NCI-H510A treated with DMSO at 0.1 percent for 48 hours (cell line): ENCODE results near the gene SACS.
"Not testable (repeated sequence)": the region's sequence is repeated elsewhere in the genome, so short reads cannot be mapped to it uniquely, and the experiment has no call there.

ENCODE experiments used
- DNase-seq: peaks from one replicate; lab custom pipeline; 2025; lab: John Stamatoyannopoulos, UW

SACS gene

DNA sequence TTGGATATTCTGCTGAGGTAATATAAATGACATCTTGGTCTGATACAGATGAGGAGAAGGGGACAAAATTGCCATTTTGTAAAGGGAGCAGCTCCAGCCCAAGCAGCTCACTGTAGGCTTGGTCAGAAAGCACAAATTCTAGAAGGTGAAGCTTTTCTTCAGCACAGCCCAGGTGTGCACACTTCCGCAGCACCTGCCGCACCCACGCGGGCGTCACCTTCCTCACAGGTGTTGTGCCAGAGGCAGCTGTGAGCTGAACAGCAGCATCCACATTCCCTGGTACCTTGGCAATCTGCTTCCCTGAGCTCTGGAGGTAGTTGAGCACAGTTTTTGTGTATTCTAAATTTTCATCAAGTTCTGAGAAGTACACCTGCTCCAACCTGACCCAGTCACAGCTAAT is 79.0 kb downstream of the SACS start:
- peak; percentile 40 for DNase-seq

DNA sequence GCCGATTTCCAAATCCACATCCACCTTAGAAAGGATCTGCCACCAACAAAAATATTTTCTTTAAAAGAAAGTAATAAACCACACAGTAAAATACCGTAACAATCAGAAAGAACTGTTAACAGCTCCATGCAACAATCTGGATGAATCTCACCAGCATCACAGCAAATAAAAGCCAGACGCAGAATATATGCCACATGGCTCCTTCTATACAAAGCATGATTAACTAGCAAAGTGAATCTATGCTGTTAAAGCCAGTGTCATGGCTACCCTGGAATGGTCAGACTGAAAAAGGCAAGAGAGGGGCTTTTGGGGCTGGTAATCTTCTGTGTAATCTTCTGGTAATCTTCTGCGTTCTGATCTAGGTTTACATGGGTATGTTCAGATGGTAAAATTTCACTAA is 81.3 kb downstream of the SACS start:
- DNase-seq, result no peak

DNA sequence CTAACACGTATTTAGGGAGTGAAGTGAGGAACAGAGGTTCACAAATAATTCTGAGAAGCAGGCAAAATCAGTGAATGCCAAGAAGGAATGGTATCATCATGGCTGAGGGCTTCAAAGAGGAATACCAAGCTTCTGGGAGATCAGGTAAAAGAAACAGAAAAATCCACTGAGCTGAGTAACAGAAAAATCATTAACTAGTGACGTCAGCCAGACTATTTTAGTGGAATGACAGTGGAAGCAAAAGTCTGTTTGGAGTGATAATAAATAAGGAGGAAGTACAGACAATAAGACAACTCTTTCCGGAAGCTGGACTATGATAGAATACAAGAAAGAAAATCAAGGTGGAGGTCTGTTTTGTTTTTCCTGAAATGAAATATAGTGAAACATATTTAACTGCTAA is 83.5 kb downstream of the SACS start:
- no peak for DNase-seq

DNA sequence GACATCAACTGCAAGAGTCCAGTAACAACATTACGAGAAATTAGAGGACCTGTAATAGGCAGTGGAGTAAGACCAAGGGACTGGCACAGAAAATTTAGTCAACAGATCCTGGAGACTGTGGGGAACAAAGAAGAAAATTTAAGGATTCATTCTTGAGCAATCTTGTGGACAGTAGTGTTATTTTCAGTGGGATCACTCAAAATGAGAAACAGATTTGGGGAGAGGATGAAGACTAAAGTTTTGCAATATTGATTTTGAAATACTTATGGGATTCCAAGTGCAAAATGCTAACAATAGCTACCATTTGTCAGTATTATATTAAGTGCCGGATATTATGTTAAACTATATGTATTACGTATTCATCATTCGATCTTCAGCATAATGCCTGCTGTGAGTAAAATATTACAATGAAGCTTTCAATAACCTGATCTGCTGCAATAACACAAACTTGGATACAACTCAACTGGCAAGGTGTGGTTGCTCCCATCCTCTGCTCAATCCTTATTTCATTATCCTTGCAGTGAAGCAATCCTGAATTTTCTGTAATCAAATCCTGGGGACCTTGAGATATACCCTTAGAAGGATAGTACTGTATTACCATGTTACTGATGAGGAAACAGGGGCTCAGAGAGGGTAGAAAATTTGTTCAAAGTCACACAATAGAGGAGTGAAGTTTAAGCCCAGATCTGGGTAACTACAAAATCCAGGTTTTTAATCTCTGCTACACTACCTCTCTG is 84.2 kb downstream of the SACS start:
- DNase-seq, result no peak

- DNase-seq, result peak; percentile 15
Observed at GRCh38 chr13:23348262-23349127, 85.0 kb downstream of the SACS start.

DNA sequence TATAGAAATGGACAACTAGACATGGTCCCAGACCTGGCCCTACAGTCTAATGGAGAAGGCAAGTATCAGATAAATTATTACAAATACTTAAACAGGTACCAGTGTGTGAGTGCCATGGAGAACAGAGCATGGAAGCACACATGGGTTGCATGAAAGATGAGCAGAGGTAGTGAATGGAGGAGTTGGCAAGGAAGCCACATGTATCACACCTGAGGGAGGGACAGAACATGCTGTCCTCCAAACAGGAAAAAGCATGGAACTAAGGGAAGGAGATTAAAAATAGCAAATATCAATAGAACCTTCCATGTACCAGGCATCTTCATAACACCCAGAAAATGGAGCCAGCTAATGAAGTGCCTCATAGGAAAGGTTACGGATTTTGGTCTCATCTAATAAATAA is 85.9 kb downstream of the SACS start:
- no peak for DNase-seq

DNA sequence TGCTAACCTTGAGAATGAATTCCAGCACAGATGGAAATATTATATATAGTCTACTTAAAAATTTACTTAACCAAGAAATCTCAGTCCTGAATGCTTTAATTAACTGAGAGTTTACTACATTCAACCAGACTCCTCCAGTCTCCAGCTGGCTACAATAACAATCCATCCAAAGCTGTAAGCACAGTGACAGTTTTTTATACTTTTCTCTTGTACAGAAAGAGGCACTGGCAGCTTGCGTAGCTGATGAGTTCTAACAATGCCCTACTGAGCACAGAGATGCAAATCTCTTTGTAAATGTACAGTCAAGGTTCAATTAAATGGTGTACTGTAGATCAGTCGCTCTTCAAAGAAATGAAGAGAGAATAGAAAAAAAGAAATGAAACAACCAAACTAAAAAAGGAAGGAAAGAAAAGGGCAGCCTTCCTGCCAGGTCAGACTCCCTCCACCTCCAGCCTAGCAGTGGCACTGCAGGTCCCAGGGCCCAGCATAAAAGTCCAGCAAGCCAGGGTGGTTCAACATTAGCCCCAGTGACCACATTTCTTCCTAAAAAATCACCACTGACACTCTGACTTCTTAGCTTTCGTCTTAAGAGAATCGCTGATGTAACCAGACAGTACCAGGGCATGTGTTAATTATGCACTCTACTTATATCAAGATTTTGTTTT is 88.4 kb downstream of the SACS start:
- DNase-seq, result no peak

DNA sequence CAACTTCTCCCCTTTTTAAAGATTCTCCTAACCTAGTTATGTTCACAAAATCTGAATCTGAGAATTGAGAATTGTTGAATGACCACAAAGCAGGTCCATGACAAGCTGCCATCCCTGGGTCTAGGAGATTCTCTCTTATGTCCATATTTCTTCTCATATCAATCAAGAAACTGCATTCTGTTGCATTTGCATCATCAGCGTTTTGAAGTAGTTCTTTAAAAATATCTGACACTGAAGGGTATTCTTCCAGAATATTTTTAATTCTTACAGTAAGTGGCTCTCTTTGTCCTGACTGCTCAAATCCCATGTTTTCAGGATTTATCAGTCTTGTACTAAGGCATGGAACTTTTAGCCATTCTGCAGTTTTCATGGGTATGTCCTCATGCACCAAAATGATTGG is 94.3 kb downstream of the SACS start:
- no peak for DNase-seq

- DNase-seq, result no peak
Observed at GRCh38 chr13:23330356-23330755, 103.1 kb downstream of the SACS start.

GRCh38 chr13:23325191-23325590 is 108.3 kb downstream of the SACS start:
- DNase-seq, result peak; percentile 31

DNA sequence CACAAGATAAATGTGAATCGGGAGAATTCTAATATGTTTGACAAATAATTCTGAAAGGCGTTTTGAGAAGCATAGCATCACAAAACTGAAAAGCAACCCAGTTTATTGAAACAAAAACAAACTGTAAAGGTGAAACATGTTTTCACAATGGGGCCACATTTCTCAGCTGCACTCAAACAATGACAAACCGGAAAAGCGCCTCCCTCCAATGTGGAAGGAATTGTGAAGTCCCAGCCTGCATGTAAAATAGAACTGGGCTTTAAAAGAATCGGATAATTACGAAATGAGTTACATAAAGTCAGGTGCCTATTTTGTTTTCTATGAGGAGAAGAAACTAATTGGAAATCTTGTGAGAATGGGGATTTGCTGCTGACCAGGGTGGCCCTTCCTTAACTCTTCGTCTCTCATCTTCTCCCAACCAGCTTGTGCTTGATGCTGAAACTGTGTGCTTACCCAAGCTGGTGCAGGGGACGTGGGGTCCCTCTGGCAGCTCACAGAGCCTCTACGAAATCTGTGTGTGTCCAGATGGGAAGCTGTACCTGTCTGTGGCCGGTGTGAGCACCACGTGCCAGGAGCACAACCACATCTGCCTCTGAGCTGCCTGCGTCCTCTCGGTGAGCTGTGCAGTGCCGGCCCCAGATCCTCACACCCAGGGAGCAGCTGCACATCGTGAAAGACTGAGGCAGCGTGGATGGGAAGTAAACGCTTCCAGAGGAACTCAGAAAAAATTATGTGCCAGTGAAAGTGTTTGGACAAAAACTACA is 109.4 kb downstream of the SACS start:
- DNase-seq, result peak; percentile 14

DNA sequence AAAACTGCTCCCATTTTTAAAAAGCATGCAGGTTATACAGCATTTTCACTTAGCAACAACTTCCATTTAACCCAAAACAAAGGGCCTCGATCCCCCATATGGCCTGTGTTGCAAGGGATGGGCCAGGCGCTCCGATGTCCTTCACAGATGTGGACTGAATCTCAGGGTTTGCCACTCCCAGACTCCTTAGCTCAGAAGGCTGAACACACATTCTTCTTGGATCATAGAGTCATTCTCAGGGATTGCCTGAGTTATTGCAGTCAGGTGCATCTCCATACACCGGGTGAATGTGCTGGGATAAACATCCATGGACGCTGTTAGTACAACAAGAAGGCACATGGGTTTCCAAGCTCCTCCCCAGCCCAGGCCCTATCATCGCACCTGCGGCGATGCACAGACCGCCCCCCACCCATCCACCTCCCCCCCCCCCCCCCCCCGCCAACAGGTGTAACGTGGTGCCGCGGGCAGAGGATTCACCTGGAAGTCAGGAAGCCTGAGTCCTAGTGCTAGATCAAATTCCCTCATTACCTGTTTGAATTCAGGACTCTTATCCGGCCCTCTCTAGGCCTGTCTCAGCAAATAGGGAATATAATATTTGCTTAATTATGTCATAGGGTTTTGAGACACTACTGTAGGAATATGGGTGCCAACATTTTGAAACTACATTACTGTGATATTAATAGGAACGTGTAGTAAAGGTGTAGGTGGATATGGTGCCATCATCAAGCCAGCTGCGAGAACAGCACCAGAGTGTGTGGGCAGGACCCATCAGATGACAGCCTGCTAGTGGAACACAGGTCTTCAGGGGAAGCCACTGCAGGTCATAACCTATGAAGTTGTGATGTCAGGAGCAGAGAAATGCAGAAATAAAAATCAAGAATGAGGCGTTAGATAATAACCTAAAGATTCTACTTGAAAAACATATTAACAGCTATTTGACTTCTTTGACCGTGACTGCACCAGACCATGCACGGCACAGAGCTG is 110.9 kb downstream of the SACS start:
- peak; percentile 63 for DNase-seq

- DNase-seq, result no peak
Observed at GRCh38 chr13:23321535-23322241, 111.8 kb downstream of the SACS start.

DNA sequence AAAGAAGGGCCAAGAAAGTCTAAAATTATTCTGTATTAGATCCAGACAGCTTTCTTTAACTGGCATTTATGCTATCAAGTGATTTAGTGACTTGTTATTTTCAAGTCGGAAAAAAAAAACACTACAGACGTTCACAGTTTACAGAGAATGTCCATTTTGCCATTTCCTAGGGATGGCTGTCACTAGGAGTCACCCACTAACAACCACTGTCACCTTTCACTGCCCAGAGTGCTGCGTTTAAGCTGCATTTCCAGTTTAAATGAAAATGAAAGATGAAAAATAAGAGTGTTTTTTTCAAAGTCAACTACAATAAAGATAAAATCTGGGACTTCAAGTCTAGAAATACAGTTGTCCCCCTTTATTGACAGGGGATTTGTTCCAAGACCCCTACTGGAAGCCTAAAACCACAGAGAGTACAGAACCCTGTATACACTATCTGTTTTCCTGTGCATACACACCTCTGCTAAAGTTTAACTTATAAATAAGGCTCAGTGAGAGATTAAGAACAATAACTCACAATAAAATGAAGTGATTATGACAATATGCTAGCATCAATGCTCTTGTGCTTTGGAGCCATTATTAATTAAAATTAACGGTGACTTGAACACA is 112.5 kb downstream of the SACS start:
- no peak for DNase-seq

- DNase-seq, result no peak
Observed at GRCh38 chr13:23319883-23320224, 113.6 kb downstream of the SACS start.

DNA sequence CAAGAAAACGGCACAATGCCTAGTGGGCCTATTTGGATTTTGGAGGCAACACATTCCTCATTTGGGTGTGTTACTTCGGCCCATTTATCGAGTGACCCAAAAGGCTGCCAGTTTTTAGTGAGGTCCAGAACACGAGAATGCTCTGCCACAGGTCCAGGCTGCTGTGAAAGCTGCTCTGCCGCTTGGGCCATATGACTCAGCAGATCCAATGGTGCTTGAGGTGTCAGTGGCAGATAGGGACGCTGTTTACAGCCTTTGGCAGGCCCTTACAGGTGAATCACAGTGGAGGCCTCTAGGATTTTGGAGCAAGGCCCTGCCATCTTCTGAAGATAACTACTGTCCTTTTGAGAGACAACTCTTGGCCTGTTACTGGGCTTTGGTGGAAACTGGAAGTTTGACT is 118.7 kb downstream of the SACS start:
- DNase-seq, result not testable (repeated sequence)

GRCh38 chr13:23292586-23292985 is 140.9 kb downstream of the SACS start:
- DNase-seq, result no peak

DNA sequence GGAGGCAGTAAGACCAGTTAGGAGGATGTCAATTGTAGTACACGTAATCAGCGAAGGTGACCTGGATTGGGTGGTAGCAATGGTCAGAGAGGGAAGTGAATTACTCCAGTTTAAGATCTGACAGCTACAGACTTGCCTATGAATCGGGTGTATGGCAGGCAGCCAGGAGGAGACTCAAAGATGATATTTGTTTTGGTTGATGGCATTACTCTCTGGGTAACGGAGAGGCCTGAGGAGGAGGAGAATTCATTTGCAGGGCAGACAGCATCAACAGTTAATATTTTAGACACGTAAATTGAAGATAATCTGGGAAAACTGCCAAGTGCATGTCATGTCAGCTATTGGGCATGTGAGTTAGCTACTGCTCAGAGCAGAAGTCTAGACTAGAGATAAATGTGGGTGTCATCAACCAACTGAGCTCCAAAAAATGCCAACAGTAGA is 143.6 kb downstream of the SACS start:
- no peak for DNase-seq

GRCh38 chr13:23288995-23289394 is 144.5 kb downstream of the SACS start:
- no peak for DNase-seq

DNA sequence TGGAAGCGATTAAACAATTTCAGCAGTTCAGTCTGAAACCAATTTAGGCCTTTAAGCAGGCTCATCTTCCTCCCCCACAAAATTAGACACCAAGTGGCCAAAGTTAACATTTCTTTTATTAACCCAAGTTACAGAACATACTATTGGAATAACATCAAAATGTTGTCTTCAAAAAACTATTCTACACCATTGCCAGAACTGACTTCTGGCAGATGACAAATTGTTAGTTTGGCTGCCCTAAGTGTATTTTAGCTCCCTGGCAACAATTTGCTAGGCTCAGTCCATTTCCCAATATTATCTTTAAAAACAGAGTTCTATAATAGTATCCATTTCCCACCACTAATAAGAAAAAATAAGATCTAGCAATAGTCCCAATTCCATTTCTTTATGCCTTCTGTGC is 144.9 kb downstream of the SACS start:
- DNase-seq, result no peak
